ENCODE results near the gene MOSMO.

GRCh38 chr16:21959050-21959449, 48.9 kb upstream of the MOSMO start:
- no peak for TF ChIP-seq ARHGAP35 (IDR thresholded peaks at IDR 0.05; ENCODE audit: partially characterized antibody)
- TF ChIP-seq KDM1A (IDR thresholded peaks at IDR 0.05): no peak
